B cell (primary cell): ENCODE results near the gene DHRS7B. TPM values are rescaled to one million over a fixed set of nuclear protein-coding genes. Genes with fewer than 3 reads are reported as not detected.

Experiments
- ATAC-seq: fragments of 200-7000 bp; cut with Tn5 transposase; one replicate; pipeline ENCODE4 v1.10.0; 2021; ENCODE audit warnings: low read depth, mild to moderate bottlenecking, moderate number of reproducible peaks, moderate library complexity
- CTCF ChIA-PET: fragments of 350-600 bp; sonication (Branson Sonifier 250); formaldehyde crosslinking; loops from one replicate; lab custom pipeline; 2021; ENCODE audit warnings: antibody characterized with exemption, inconsistent platforms; lab: Charles Lee
- POLR2A ChIA-PET: fragments of 350-600 bp; sonication (Branson Sonifier 250); formaldehyde crosslinking; loops from one replicate; lab custom pipeline; 2021; ENCODE audit warnings: antibody characterized with exemption; lab: Charles Lee
- DNase-seq: peaks from one replicate; pipeline ENCODE4 v3.0.0; 2013
- H2AFZ ChIP-seq: 2 replicates; pipeline ENCODE4 v1.6.1; 2012; ENCODE audit warnings: mild to moderate bottlenecking, low read depth, low read length; ENCODE audit not compliant: insufficient read depth, poor library complexity, severe bottlenecking
- H3K27ac ChIP-seq, 2 donors: 1 replicate in 1 of 2; 2 replicates in 1 of 2; pipeline ENCODE4 v1.5.1; 2012 to 2013; ENCODE audit warnings: low read length in 2 of 2, mild to moderate bottlenecking in 2 of 2, moderate library complexity in 1 of 2
- H3K27me3 ChIP-seq, 4 experiments: fragments of 200-600 bp in 1 of 4; sonication (generic) in 1 of 4; replicated peaks in 1 of 4; 1 replicate in 2 of 4; 2 replicates in 2 of 4; pipeline versions ENCODE4 v1.6.1 to v1.7.0; 2013 to 2016; ENCODE audit warnings: low read length in 3 of 4, mild to moderate bottlenecking in 2 of 4, mixed read lengths in 1 of 4, moderate library complexity in 1 of 4; ENCODE audit not compliant: insufficient read depth in 4 of 4, control insufficient read depth in 3 of 4; ENCODE audit errors: control extremely low read depth in 1 of 4
- H3K36me3 ChIP-seq, 2 experiments: replicated peaks in 1 of 2; 1 replicate in 1 of 2; 2 replicates in 1 of 2; pipeline versions ENCODE4 v1.6.1 to v1.7.1; 2013; ENCODE audit warnings: low read length in 1 of 2; ENCODE audit not compliant: insufficient read depth in 2 of 2, control insufficient read depth in 1 of 2; ENCODE audit errors: control extremely low read depth in 1 of 2, extremely low read depth in 1 of 2
- H3K4me1 ChIP-seq, 2 donors: fragments of 200-600 bp in 1 of 2; sonication (generic) in 1 of 2; 1 replicate in 1 of 2; 2 replicates in 1 of 2; pipeline versions ENCODE4 v1.5.1 to v1.6.1; 2013 to 2017; ENCODE audit warnings: low read length in 2 of 2; ENCODE audit not compliant: control insufficient read depth in 2 of 2, insufficient read depth in 2 of 2
- H3K4me2 ChIP-seq: replicated peaks from 2 replicates; pipeline ENCODE3; 2012; ENCODE audit warnings: mild to moderate bottlenecking, low read depth, low read length; ENCODE audit not compliant: poor library complexity, severe bottlenecking
- H3K4me3 ChIP-seq, 5 experiments: fragments of 200-600 bp in 1 of 5; sonication (generic) in 1 of 5; 1 replicate in 3 of 5; 2 replicates in 2 of 5; pipeline versions ENCODE4 v1.5.1 to v1.7.0; 2011 to 2016; ENCODE audit warnings: low read length in 4 of 5, mild to moderate bottlenecking in 4 of 5, low read depth in 2 of 5, control low read depth in 1 of 5, moderate library complexity in 1 of 5; ENCODE audit not compliant: insufficient read depth in 1 of 5; ENCODE audit errors: control extremely low read depth in 1 of 5, extremely low read depth in 1 of 5
- H3K79me2 ChIP-seq: fragments of 200-600 bp; sonication (generic); one replicate; pipeline ENCODE4 v1.6.0; 2016; ENCODE audit warnings: low read length; ENCODE audit not compliant: control insufficient read depth, insufficient read depth
- H3K9ac ChIP-seq: fragments of 200-600 bp; sonication (generic); 2 replicates; pipeline ENCODE4 v1.6.1; 2017; ENCODE audit warnings: mild to moderate bottlenecking, low read length, moderate library complexity
- H3K9me3 ChIP-seq, 3 donors: one replicate each; pipeline versions ENCODE4 v1.6.1 to v1.7.1; 2013; ENCODE audit warnings: low read length in 2 of 3; ENCODE audit not compliant: control insufficient read depth in 2 of 3, insufficient read depth in 1 of 3; ENCODE audit errors: control extremely low read depth in 1 of 3
- H4K20me1 ChIP-seq: 2 replicates; pipeline ENCODE4 v1.6.0; 2012; ENCODE audit warnings: mild to moderate bottlenecking, low read length; ENCODE audit not compliant: insufficient read depth, control insufficient read depth, poor library complexity, severe bottlenecking
- H3K27ac Mint-ChIP-seq: one replicate; pipeline ENCODE4 v1.8.0; 2021; ENCODE audit warnings: mixed read lengths
- H3K27me3 Mint-ChIP-seq: one replicate; pipeline ENCODE4 v1.8.0; 2021; ENCODE audit warnings: mixed read lengths
- H3K4me1 Mint-ChIP-seq: one replicate; pipeline ENCODE4 v1.8.0; 2021; ENCODE audit warnings: mixed read lengths
- H3K4me3 Mint-ChIP-seq: one replicate; pipeline ENCODE4 v1.8.0; 2021; ENCODE audit warnings: mixed read lengths
- H3K9me3 Mint-ChIP-seq: one replicate; pipeline ENCODE4 v1.8.0; 2022; ENCODE audit warnings: mixed read lengths; ENCODE audit not compliant: insufficient read depth
- EZH2 ChIP-seq: IDR thresholded peaks from 2 replicates; pipeline ENCODE4 v1.6.1; 2012; ENCODE audit warnings: borderline replicate concordance, low read depth, mild to moderate bottlenecking, moderate library complexity, low read length; ENCODE audit not compliant: insufficient read depth, poor library complexity, severe bottlenecking
- WGBS: methylation state at CpG from one replicate; pipeline ENCODE4 v1.1.5; 2013; ENCODE audit warnings: missing lambda C conversion rate; ENCODE audit not compliant: insufficient coverage; 5-methylcytosine and 5-hydroxymethylcytosine counted together
- intact Hi-C: fragments of 100-400 bp; cut with micrococcal nuclease; formaldehyde crosslinking; loops from one replicate; pipeline ENCODE4 v1.10.0; 2022
- polyA plus RNA-seq: library from polyadenylated mRNA; depleted of rRNA; stranded (reverse); fragments of >200 nt; gene quantifications from 2 replicates; pipeline ENCODE4 v1.2.3, GENCODE V29; 2012
- total RNA-seq, 2 donors: library from RNA; stranded (reverse); fragments of 120-200 nt in 1 of 2; gene quantifications; 1 replicate in 1 of 2; 2 replicates in 1 of 2; pipeline versions ENCODE4 v1.2.3 to v1.2.4, GENCODE V29; 2013 to 2022
- TF ChIP-seq, protein P1 (sequence below): fragments of 200-600 bp; IDR thresholded peaks from one replicate; pipeline ENCODE4 v1.8.0; 2022; ENCODE audit warnings: antibody characterized with exemption, mild to moderate bottlenecking

The DHRS7B gene
- total and polyA plus RNA-seq, 2 donors (not counting 1 experiment from before 2014, with no cell fraction given), result 8.2 to 13.4 TPM

DNA sequence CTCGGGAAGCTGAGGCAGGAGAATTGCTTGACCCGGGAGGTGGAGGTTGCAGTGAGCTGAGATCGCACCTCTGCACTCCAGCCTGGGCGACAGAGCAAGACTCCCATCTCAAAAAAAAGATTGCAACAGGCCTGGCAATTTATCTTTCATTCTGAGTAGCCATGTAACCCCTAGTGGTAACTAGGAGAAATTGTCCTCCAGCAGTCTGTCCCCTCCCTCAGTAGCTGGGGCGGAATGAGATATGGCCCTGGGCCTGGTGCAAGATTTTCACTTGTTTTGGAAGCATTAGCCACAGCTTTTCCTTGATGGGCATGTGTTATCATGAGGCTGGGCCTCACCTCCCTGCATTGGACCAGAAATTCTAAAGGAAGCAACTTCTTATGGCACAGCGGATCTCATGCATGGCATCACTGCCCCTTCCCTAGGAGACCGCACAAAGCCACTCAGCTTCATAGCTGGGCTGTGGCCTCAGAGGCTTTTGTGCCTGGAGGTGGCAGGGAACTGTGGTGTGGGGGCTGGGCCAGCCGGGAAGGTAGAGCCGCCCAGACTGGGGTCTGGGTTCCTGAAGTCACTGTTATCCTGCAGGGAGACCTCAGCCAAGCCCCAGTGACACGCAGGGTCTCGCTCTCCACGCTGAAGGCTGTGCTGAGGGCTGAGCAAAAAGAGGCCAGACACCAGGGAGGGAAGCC, 113.1 kb downstream of the DHRS7B start:
- Histone ChIP-seq H3K9me3 (no peaks in the 10 kb centered on the region), H3K4me1 (no peaks in the 10 kb centered on the region), H2AFZ (no peak overlapping the region), H3K9ac (no peak overlapping the region), H4K20me1 (no peaks in the 10 kb centered on the region), H3K36me3 (peaks cover 0 to 2% of the 10 kb centered on the region in 2 experiments), H3K27ac (no peak overlapping the region), H3K79me2 (no peaks in the 10 kb centered on the region), H3K4me3 (no peak overlapping the region), H3K27me3 (no peaks in the 10 kb centered on the region), H3K4me2 (no peak overlapping the region)
- no peak for ATAC-seq
- no peak for DNase-seq
- no peak overlapping the region for H3K4me3 Mint-ChIP-seq
- CTCF ChIA-PET, result interaction anchor here (0.6 to 0.8 kb wide), 2 partner anchors 122 to 134 kb away, joined by 3 read pairs; no protein-coding TSS in a partner anchor
- POLR2A ChIA-PET, result no interaction called here
- TF ChIP-seq EZH2, result no peak
- TF ChIP-seq, protein P1, sequence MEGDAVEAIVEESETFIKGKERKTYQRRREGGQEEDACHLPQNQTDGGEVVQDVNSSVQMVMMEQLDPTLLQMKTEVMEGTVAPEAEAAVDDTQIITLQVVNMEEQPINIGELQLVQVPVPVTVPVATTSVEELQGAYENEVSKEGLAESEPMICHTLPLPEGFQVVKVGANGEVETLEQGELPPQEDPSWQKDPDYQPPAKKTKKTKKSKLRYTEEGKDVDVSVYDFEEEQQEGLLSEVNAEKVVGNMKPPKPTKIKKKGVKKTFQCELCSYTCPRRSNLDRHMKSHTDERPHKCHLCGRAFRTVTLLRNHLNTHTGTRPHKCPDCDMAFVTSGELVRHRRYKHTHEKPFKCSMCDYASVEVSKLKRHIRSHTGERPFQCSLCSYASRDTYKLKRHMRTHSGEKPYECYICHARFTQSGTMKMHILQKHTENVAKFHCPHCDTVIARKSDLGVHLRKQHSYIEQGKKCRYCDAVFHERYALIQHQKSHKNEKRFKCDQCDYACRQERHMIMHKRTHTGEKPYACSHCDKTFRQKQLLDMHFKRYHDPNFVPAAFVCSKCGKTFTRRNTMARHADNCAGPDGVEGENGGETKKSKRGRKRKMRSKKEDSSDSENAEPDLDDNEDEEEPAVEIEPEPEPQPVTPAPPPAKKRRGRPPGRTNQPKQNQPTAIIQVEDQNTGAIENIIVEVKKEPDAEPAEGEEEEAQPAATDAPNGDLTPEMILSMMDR, result peak; percentile 35
- no peaks in the 10 kb centered on the region for H3K27me3 Mint-ChIP-seq
- no peaks in the 10 kb centered on the region for H3K9me3 Mint-ChIP-seq
- intact Hi-C loops, result no loop called here
- 88% methylated on average over 11 of the region's 12 CpGs for WGBS
- H3K27ac Mint-ChIP-seq, result no peak overlapping the region
- H3K4me1 Mint-ChIP-seq, result no peaks in the 10 kb centered on the region

DNA sequence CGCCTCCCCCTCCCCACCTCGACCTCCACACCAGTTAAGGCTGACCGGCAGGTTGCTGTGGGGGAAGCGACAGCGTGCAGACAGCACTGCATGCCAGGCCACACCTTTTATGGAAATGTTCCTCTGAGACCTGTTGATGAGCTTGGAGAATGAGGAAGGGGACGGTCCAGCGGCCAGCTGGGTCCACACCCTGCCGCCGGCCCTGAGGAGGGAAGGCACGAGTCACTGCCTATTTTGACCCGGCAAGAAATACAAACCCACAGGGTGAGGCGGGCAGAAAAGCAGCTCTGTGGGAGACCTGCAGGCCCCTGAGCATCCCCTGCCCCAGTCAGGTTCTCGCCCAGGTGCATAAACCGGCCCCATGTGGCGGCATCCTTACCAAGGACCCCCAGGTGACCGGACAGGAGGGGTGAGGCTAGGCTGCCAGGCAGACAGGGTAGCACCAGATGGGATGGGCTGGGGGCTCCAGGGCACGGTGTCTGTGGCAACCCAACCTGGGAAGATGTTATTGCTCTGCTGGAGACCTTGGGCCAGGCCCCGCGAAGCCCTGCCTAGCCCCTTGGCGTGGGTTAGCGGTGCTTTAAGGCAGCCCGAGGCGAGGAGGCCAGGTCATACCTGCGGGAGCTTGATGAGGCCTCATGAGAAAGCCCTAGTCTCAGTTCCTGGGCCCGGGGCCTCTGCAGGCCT, 113.7 kb downstream of the DHRS7B start:
- no peak for DNase-seq
- Histone ChIP-seq H3K4me3 (no peak overlapping the region), H2AFZ (no peak overlapping the region), H3K9ac (no peak overlapping the region), H3K79me2 (no peaks in the 10 kb centered on the region), H3K4me2 (no peak overlapping the region), H3K36me3 (peaks cover 0 to 2% of the 10 kb centered on the region in 2 experiments), H4K20me1 (no peaks in the 10 kb centered on the region), H3K9me3 (no peaks in the 10 kb centered on the region), H3K4me1 (no peaks in the 10 kb centered on the region), H3K27ac (no peak overlapping the region), H3K27me3 (no peaks in the 10 kb centered on the region)
- Mint-ChIP-seq H3K4me3 (no peak overlapping the region), H3K9me3 (no peaks in the 10 kb centered on the region), H3K27me3 (no peaks in the 10 kb centered on the region), H3K4me1 (peaks cover 1% of the 10 kb centered on the region), H3K27ac (no peak overlapping the region)
- ChIA-PET CTCF (interaction anchor here (0.6 to 0.8 kb wide), 2 partner anchors 122 to 133 kb away, joined by 3 read pairs; no protein-coding TSS in a partner anchor), POLR2A (no interaction called here)
- no peak for TF ChIP-seq EZH2
- TF ChIP-seq, protein P1, result no peak
- intact Hi-C loops, result no loop called here
- ATAC-seq, result no peak
- 84% methylated on average over 23 of the region's 25 CpGs for WGBS
